Hepatocyte (in vitro differentiated cells): ENCODE data around the gene FGF3.

ENCODE experiments used
- CTCF ChIP-seq: fragments of 200-600 bp; sonication (generic); IDR thresholded peaks from 2 replicates; pipeline ENCODE4 v1.5.1; 2016; ENCODE audit warnings: antibody characterized with exemption, mild to moderate bottlenecking; ENCODE audit not compliant: poor library complexity
- EZH2 ChIP-seq: fragments of 200-600 bp; sonication (generic); IDR thresholded peaks from 2 replicates; pipeline ENCODE4 v1.6.1; 2016; ENCODE audit warnings: antibody characterized with exemption, mild to moderate bottlenecking, borderline replicate concordance

GRCh38 chr11:69840371-69841169, 21.4 kb upstream of the FGF3 start:
- TF ChIP-seq CTCF: no peak
- TF ChIP-seq EZH2: no peak
